ENCODE results near the gene TNFRSF18. TPM values are rescaled to one million over a fixed set of nuclear protein-coding genes. Genes with fewer than 3 reads are reported as not detected.
"Not testable (repeated sequence)": the region's sequence is repeated elsewhere in the genome, so short reads cannot be mapped to it uniquely, and the experiment has no call there.

TNFRSF18 gene
- total RNA-seq, 4 donors from 2014 or later: 0.49 to 0.67 TPM; not detected in 2

GRCh38 chr1:1253314-1253713 lies 46.9 kb upstream of the TNFRSF18 start:
- 90 to 93% methylated on average over 12 of the region's 12 CpGs for WGBS, 2 donors
- no peak overlapping the region for H3K4me3 ChIP-seq (replicated peaks in 1 of 3)
- no peak for DNase-seq
- no peaks in the 10 kb centered on the region for H3K4me1 ChIP-seq
- intact Hi-C loops (cut with DNase I): no loop called here
- no peak overlapping the region for H3K27ac ChIP-seq
- H3K27me3 ChIP-seq: no peaks in the 10 kb centered on the region
- H3K36me3 ChIP-seq: peaks cover 25 to 28% of the 10 kb centered on the region in 2 donors
- H3K9me3 ChIP-seq: no peaks in the 10 kb centered on the region
- TF ChIP-seq POLR2A (IDR thresholded peaks at IDR 0.05) (no peak), CTCF (IDR thresholded peaks at IDR 0.05) (no peak)

- no peaks in the 10 kb centered on the region for H3K9me3 ChIP-seq
- peaks cover 19 to 22% of the 10 kb centered on the region in 2 donors for H3K36me3 ChIP-seq
- H3K4me1 ChIP-seq: peaks cover 0 to 10% of the 10 kb centered on the region in 2 donors
- no peak for TF ChIP-seq POLR2A (IDR thresholded peaks at IDR 0.05)
- TF ChIP-seq CTCF (IDR thresholded peaks at IDR 0.05): no peak
- no peak overlapping the region for H3K27ac ChIP-seq
- WGBS, 2 donors: 78 to 81% methylated on average over 13 to 14 of the region's 16 CpGs
- no peak overlapping the region for H3K4me3 ChIP-seq (replicated peaks in 1 of 3)
- DNase-seq: no peak
- intact Hi-C loops (cut with DNase I): no loop called here
- no peaks in the 10 kb centered on the region for H3K27me3 ChIP-seq
These were observed 44.4 kb upstream of the TNFRSF18 start for GRCh38 chr1:1250786-1251284.

- H3K4me3 ChIP-seq (replicated peaks in 1 of 3); H3K36me3 ChIP-seq; DNase-seq; intact Hi-C loops (cut with DNase I); H3K9me3 ChIP-seq; H3K27ac ChIP-seq; H3K27me3 ChIP-seq; H3K4me1 ChIP-seq: not testable (repeated sequence)
- 83 to 93% methylated on average over 4 to 8 of the region's 21 CpGs for WGBS, 2 donors
These were observed 41.9 kb upstream of the TNFRSF18 start for GRCh38 chr1:1248009-1248913.

- Histone ChIP-seq H3K27me3 (no peaks in the 10 kb centered on the region), H3K27ac (no peak overlapping the region), H3K9me3 (no peaks in the 10 kb centered on the region), H3K4me1 (peaks cover 0 to 10% of the 10 kb centered on the region in 2 donors), H3K36me3 (no peaks in the 10 kb centered on the region), H3K4me3 (replicated peaks in 1 of 3) (no peak overlapping the region)
- intact Hi-C loops (cut with DNase I): no loop called here
- DNase-seq: no peak
- WGBS, 2 donors: 60 to 80% methylated on average over 2 of the region's 25 CpGs
- TF ChIP-seq CTCF (IDR thresholded peaks at IDR 0.05): no peak
- no peak for TF ChIP-seq POLR2A (IDR thresholded peaks at IDR 0.05)
These were observed 41.0 kb upstream of the TNFRSF18 start for GRCh38 chr1:1247341-1247913.

- no peak for DNase-seq
- H3K27ac ChIP-seq: no peak within 1 kb of the TSS
- WGBS, 2 donors: 9 to 10% methylated on average over 17 to 20 of the region's 74 CpGs
- H3K27me3 ChIP-seq: no peaks in the 10 kb centered on the region
- no peak for TF ChIP-seq CTCF (IDR thresholded peaks at IDR 0.05)
- TF ChIP-seq POLR2A (IDR thresholded peaks at IDR 0.05): no peak
- H3K4me3 ChIP-seq (replicated peaks in 1 of 3): no peak within 1 kb of the TSS
- H3K9me3 ChIP-seq: no peaks in the 10 kb centered on the region
- peaks cover 0 to 10% of the 10 kb centered on the region in 2 donors for H3K4me1 ChIP-seq
- intact Hi-C loops (cut with DNase I): no loop called here
- no peaks in the 10 kb centered on the region for H3K36me3 ChIP-seq
These were observed 40.4 kb upstream of the TNFRSF18 start, which contains the start of gene C1QTNF12 for GRCh38 chr1:1246577-1247340. Gene C1QTNF12 (minus strand): TSS chr1:1246722. CDS start chr1:1246690, 32 bp downstream.

Data from thyroid gland (tissue), 4 donors.